ENCODE data around the gene NOXO1.

DNA sequence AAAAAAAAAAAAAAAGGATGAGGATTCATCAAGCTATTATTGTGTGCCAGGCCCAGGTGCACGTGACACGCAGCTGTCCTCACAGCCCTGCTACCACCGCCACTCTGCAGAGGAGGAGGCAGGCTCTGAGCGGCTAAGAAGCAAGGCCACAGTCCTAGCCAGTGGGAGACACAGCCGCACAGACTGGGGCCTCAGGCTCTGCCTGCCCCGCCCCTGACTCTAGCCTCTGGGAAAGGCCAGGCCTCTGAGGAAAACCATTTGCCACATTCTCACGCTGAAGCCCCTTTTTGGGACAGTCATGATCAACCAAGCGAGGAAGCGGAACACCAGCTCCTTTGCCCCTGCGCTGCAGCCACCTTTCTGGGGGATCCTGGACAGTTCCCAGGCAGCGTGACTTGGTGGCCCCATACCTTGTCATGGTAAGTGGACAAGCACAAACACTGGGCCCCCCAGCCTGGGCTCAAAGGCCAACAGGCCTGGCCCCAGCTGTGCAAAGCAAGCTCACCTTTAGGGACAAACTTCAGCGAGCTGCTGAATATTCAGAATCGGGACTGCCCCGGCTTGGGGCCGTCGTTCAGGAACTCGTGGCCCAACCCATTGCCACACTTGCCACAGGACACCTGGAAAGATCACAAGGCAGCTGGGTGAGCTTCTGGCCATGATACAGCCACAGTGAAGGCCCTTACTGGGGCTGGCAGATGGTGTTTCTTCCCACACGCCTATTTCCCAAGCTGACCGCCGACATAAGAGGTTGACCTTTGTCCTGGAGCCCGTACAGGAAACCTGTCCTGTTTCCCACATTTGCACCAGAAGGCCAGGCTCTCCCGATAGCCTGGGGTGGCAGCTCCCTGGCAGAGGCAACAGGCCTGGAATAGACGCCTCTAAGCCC is 40.8 kb downstream of the NOXO1 start:
- TF ChIP-seq POLR2A (IDR thresholded peaks at IDR 0.05; ENCODE audit: low read depth, low read length), result no peak
- peak; percentile 91 for TF ChIP-seq POU2F2 (IDR thresholded peaks at IDR 0.05; ENCODE audit: low read depth, low read length)
- no peak for TF ChIP-seq POLR2AphosphoS5 (IDR thresholded peaks at IDR 0.05; ENCODE audit: low read depth, low read length)
- no peak for TF ChIP-seq SPI1 (IDR thresholded peaks at IDR 0.05; ENCODE audit: low read depth, low read length)
